Measurements from ENCODE around the gene PRMT9.

DNA sequence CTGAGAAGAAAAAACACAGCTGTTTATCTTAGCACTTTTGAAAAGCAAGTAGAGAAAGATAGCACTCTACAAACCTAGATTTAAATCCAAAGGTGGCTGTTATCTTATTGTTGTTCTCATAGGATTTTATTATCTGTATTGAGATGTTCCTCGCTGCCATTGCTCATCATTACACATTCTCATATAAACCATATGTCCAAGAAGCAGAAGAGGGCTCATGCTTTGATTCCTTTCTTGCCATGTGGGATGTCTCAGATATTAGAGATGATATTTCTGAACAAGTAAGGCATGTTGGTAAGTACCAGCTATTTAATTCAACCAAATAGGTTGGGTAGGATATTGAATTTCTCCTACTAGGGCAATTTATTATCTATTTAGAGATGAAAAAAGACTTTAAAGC is 50.3 kb downstream of the PRMT9 start:
- TF ChIP-seq CTCF (IDR thresholded peaks at IDR 0.05 in 2 of 3, conservative IDR thresholded peaks at IDR 0.05 in 1 of 3; ENCODE audit: control insufficient read depth in 2 of 3, extremely low read depth in 1 of 3, insufficient read depth in 1 of 3, low read depth in 3 of 3, low read length in 3 of 3) (no peak), CHD2 (IDR thresholded peaks at IDR 0.05; ENCODE audit: borderline replicate concordance, low read depth, low read length) (no peak), CREM (IDR thresholded peaks at IDR 0.05; ENCODE audit: low read depth) (no peak), RAD21 (IDR thresholded peaks at IDR 0.05; ENCODE audit: insufficient read depth, low read depth, low read length) (no peak), STAT1 (conservative IDR thresholded peaks at IDR 0.05) (no peak), EZH2 (IDR thresholded peaks at IDR 0.05; ENCODE audit: borderline replicate concordance, control insufficient read depth, low read depth, low read length) (no peak), POU2F2 (IDR thresholded peaks at IDR 0.05; ENCODE audit: borderline replicate concordance, low read depth, low read length) (no peak), MYC (IDR thresholded peaks at IDR 0.05; ENCODE audit: insufficient read depth, insufficient read length, insufficient replicate concordance, low read length, severe bottlenecking) (no peak), BHLHE40 (IDR thresholded peaks at IDR 0.05; ENCODE audit: borderline replicate concordance in 1 of 2, low read depth in 2 of 2, low read length in 1 of 2) (no peak), SMARCA5 (IDR thresholded peaks at IDR 0.05) (no peak)

Data from GM12878 (cell line).